Subcutaneous abdominal adipose tissue (tissue), 5 donors: ENCODE data around the gene PHYHD1.
A peak's percentile ranks its signal among the peaks of the same experiment; 100 is the strongest.

ENCODE experiments used
- H3K27ac ChIP-seq: one replicate; pipeline ENCODE4 v1.7.0; 2013; ENCODE audit warnings: low read depth, mild to moderate bottlenecking, inconsistent platforms, low read length, moderate library complexity
- H3K27me3 ChIP-seq, 5 donors: one replicate each; pipeline ENCODE4 v1.7.0; 2013; ENCODE audit warnings: low read length in 5 of 5, inconsistent platforms in 1 of 5; ENCODE audit not compliant: control insufficient read depth in 5 of 5, insufficient read depth in 4 of 5
- H3K36me3 ChIP-seq, 5 donors: one replicate each; pipeline ENCODE4 v1.7.0; 2013; ENCODE audit warnings: low read length in 5 of 5; ENCODE audit not compliant: control insufficient read depth in 5 of 5, insufficient read depth in 5 of 5
- H3K4me1 ChIP-seq, 5 donors: one replicate each; pipeline ENCODE4 v1.7.0; 2013; ENCODE audit warnings: low read length in 5 of 5, mild to moderate bottlenecking in 3 of 5, moderate library complexity in 1 of 5; ENCODE audit not compliant: control insufficient read depth in 5 of 5, insufficient read depth in 5 of 5
- H3K4me3 ChIP-seq, 5 donors: one replicate each; pipeline ENCODE4 v1.7.0; 2013; ENCODE audit warnings: low read length in 5 of 5, low read depth in 1 of 5
- H3K9ac ChIP-seq, 5 donors: one replicate each; pipeline ENCODE4 v1.7.0; 2013; ENCODE audit warnings: low read length in 5 of 5, mild to moderate bottlenecking in 4 of 5, moderate library complexity in 3 of 5
- H3K9me3 ChIP-seq, 5 donors: one replicate each; pipeline ENCODE4 v1.7.0; 2013; ENCODE audit warnings: low read length in 5 of 5; ENCODE audit not compliant: control insufficient read depth in 5 of 5
- donor health status: healthy.
- donor health status: healthy.
- donor health status: healthy.
- donor health status: healthy.
- donor health status: healthy.

PHYHD1 gene

DNA sequence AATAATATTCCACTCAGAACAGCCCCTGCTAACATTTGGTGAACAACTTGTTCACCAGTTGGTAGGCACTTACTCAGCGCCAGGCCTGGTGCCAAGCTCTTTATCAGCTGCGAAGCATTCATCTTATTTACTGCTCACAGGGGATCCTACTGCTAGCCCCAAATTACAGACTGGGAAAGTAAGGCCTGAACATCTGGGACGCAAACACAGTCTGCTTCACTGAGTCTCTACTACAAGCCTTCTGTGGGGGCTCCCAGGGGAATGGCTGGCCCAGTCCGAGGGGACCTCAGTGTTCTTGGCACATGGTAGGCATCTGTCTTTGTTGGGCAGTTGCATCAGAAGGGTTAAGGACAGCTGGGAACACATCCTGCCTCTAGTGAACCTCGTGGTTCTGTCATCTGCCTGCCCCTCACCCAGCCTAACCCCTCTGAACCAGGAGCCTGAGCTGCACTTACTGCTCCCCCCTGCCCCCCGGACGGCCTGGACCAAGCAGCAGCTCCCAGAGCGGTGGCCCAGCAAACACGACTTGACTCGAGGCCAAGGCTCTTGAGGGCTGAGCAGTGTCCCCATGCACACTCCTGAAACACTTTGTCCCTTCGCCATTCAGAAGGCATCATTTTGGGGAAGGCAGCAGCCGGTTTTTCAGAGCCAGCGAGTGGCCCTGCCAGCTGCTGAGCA is at the start of gene PHYHD1:
Gene PHYHD1, plus strand, starts transcription at position 602 of the 678 bp plus-strand sequence. CDS start 1,342 bp downstream, outside the sequence.
- Histone ChIP-seq H3K36me3 (peaks cover 0 to 20% (median 10%) of the 10 kb centered on the region in 5 donors), H3K4me1 (peaks cover 17 to 61% (median 56%) of the 10 kb centered on the region in 5 donors), H3K27me3 (no peaks in the 10 kb centered on the region), H3K9ac (peak within 1 kb of the TSS; percentile 41 to 74 (median 66)), H3K9me3 (no peaks in the 10 kb centered on the region), H3K27ac (peak within 1 kb of the TSS; percentile 76), H3K4me3 (peak within 1 kb of the TSS; percentile 57 to 74 (median 63))

DNA sequence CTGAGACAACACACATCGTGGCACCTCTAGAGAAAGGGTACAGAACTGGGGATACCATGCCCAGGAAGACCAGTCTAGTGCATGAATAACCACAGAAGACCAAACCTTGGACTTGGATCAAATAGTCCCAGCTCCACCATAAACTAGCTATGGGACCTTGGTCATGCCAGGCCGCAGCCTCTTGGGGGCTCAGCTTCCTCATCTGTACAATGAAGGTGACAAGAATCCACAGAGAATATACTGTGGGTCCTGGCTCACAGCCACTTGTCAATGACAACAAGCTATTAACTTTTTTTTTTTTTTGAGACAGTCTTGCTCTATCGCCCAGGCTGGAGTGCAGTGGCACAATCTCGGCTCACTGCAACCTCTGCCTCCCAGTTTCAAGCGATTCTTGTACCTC is 42.9 kb upstream of the PHYHD1 start:
- Histone ChIP-seq H3K9me3 (no peaks in the 10 kb centered on the region), H3K4me1 (peaks cover 1 to 30% (median 24%) of the 10 kb centered on the region in 5 donors), H3K27me3 (no peaks in the 10 kb centered on the region), H3K9ac (no peak overlapping the region), H3K4me3 (no peak overlapping the region), H3K27ac (no peak overlapping the region), H3K36me3 (no peaks in the 10 kb centered on the region)

GRCh38 chr9:128881884-128882676 is 38.7 kb upstream of the PHYHD1 start, which contains the start of the genes KYAT1 and LRRC8A:
Gene KYAT1 (minus strand): TSS chr9:128881950. CDS start chr9:128845405, 36,545 bp downstream.
Gene LRRC8A (plus strand): TSS chr9:128882133. CDS start chr9:128907165, 25,032 bp downstream.
- Histone ChIP-seq H3K4me1 (peaks cover 16 to 69% (median 55%) of the 10 kb centered on the region in 5 donors), H3K27ac (peak within 1 kb of the TSS; percentile 84), H3K36me3 (peaks cover 0 to 19% (median 15%) of the 10 kb centered on the region in 5 donors), H3K9me3 (no peaks in the 10 kb centered on the region), H3K9ac (peak within 1 kb of the TSS; percentile 83 to 95 (median 87)), H3K4me3 (peak within 1 kb of the TSS; percentile 76 to 94 (median 88)), H3K27me3 (no peaks in the 10 kb centered on the region)

- no peaks in the 10 kb centered on the region for H3K27me3 ChIP-seq
- H3K4me3 ChIP-seq: peak overlapping the region; percentile 76 to 94 (median 88)
- H3K9ac ChIP-seq: peak overlapping the region; percentile 80 to 95 (median 87)
- peaks cover 16 to 67% (median 55%) of the 10 kb centered on the region in 5 donors for H3K4me1 ChIP-seq
- peak overlapping the region; percentile 84 for H3K27ac ChIP-seq
- H3K36me3 ChIP-seq: peaks cover 0 to 21% (median 15%) of the 10 kb centered on the region in 5 donors
- H3K9me3 ChIP-seq: no peaks in the 10 kb centered on the region
These were observed 37.8 kb upstream of the PHYHD1 start for GRCh38 chr9:128882677-128883603.

DNA sequence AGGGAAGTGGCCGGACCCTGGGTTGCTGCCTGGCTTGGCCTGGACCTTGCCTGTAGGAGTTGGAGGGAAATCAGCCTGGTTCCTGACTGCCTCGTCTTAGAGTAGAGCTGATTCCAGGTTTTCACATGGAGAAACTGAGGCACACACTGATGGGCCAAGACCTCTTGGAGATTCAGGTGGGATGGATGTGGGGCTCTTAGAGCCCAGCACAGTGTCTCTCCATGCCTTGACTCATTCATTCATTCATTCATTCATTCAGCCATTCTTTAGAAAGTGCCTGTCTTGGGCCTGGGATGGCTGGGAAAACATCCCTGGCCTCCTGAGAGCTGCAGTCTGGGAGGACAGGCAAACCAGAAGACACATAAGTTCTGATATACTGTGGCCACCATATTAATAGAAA is 36.6 kb upstream of the PHYHD1 start:
- Histone ChIP-seq H3K36me3 (peaks cover 0 to 30% (median 20%) of the 10 kb centered on the region in 5 donors), H3K27me3 (no peaks in the 10 kb centered on the region), H3K9ac (no peak overlapping the region), H3K4me3 (peak overlapping the region in 3 of 5 donors; percentile 32 to 39 (median 35)), H3K9me3 (no peaks in the 10 kb centered on the region), H3K27ac (peak overlapping the region; percentile 84), H3K4me1 (peaks cover 23 to 73% (median 53%) of the 10 kb centered on the region in 5 donors)

- Histone ChIP-seq H3K4me1 (peaks cover 23 to 75% (median 58%) of the 10 kb centered on the region in 5 donors), H3K9ac (peak overlapping the region in 1 of 5 donors; percentile 30), H3K9me3 (no peaks in the 10 kb centered on the region), H3K27me3 (no peaks in the 10 kb centered on the region), H3K27ac (peak overlapping the region; percentile 23), H3K4me3 (no peak overlapping the region), H3K36me3 (peaks cover 0 to 34% (median 22%) of the 10 kb centered on the region in 5 donors)
These were observed 35.4 kb upstream of the PHYHD1 start for GRCh38 chr9:128885376-128885775.

DNA sequence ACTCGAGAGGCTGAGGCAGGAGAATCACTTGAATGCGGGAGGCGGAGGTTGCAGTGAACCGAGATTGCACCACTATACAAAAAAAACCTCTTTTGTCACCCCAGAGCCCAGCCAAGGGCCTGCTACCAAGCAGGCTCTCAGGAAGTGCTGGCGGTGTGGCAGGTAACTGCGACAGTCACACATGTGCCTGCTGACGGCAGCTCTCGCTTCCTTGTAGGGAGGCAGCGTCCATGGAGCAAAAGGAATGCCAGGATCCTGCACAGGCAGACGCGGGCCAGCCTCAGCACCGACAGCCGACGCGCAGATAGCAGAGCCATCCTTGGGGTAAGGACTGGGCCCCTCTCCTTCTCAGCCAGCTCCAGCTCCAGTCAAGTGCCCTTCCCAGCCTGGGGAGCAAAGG is 35.0 kb upstream of the PHYHD1 start:
- Histone ChIP-seq H3K9ac (peak overlapping the region in 1 of 5 donors; percentile 16), H3K27me3 (no peaks in the 10 kb centered on the region), H3K36me3 (peaks cover 0 to 35% (median 26%) of the 10 kb centered on the region in 5 donors), H3K4me3 (no peak overlapping the region), H3K27ac (peak overlapping the region; percentile 17), H3K4me1 (peaks cover 23 to 76% (median 58%) of the 10 kb centered on the region in 5 donors), H3K9me3 (no peaks in the 10 kb centered on the region)

- no peaks in the 10 kb centered on the region for H3K27me3 ChIP-seq
- no peak overlapping the region for H3K4me3 ChIP-seq
- peaks cover 0 to 35% (median 26%) of the 10 kb centered on the region in 5 donors for H3K36me3 ChIP-seq
- peaks cover 23 to 75% (median 56%) of the 10 kb centered on the region in 5 donors for H3K4me1 ChIP-seq
- peak overlapping the region in 1 of 5 donors; percentile 16 for H3K9ac ChIP-seq
- peak overlapping the region; percentile 17 for H3K27ac ChIP-seq
- H3K9me3 ChIP-seq: no peaks in the 10 kb centered on the region
These were observed 34.4 kb upstream of the PHYHD1 start for GRCh38 chr9:128886211-128886891.

GRCh38 chr9:128887049-128887448 is 33.7 kb upstream of the PHYHD1 start:
- Histone ChIP-seq H3K9ac (no peak overlapping the region), H3K4me3 (no peak overlapping the region), H3K36me3 (peaks cover 0 to 38% (median 28%) of the 10 kb centered on the region in 5 donors), H3K27ac (no peak overlapping the region), H3K27me3 (no peaks in the 10 kb centered on the region), H3K4me1 (peaks cover 24 to 80% (median 60%) of the 10 kb centered on the region in 5 donors), H3K9me3 (no peaks in the 10 kb centered on the region)
